IMR-90 (cell line): Measurements from ENCODE around the gene ME3. TPM values are rescaled to one million over a fixed set of nuclear protein-coding genes. Genes with fewer than 3 reads are reported as not detected.

Source experiments
- ATAC-seq: fragments of 200-7000 bp; cut with Tn5 transposase; 2 replicates; pipeline ENCODE4 v1.9.1; 2020; ENCODE audit warnings: low read depth, mild to moderate bottlenecking, moderate library complexity
- BruUV-seq: library from RNA; stranded (reverse); fragments of 400-500 nt; replicated peaks from 2 replicates; lab custom pipeline; 2021; lab: Mats Ljungman, UMichigan
- CTCF ChIA-PET: fragments of 300-600 bp; formaldehyde crosslinking; extraction: SDS; loops from one replicate; lab custom pipeline; 2021; ENCODE audit warnings: antibody characterized with exemption; lab: Yijun Ruan, JAX
- POLR2A ChIA-PET: fragments of 300-600 bp; sonication (Branson Sonifier 250); formaldehyde crosslinking; loops from one replicate; lab custom pipeline; 2022; ENCODE audit warnings: antibody characterized with exemption; ENCODE audit not compliant: unreplicated experiment; lab: Charles Lee
- DNase-seq: peaks from one replicate; pipeline ENCODE4 v3.0.0; 2013
- H2AFZ ChIP-seq: replicated peaks from 2 replicates; pipeline ENCODE3; 2013; ENCODE audit warnings: low read length, mild to moderate bottlenecking; ENCODE audit not compliant: poor library complexity
- H2AK5ac ChIP-seq: 2 replicates; pipeline ENCODE4 v1.6.1; 2013; ENCODE audit warnings: low read depth, low read length, inconsistent platforms
- H2AK9ac ChIP-seq: replicated peaks from 2 replicates; pipeline ENCODE3; 2013; ENCODE audit warnings: mild to moderate bottlenecking, low read depth, low read length, moderate library complexity; ENCODE audit not compliant: poor library complexity
- H2BK120ac ChIP-seq: 2 replicates; pipeline ENCODE4 v1.6.1; 2013; ENCODE audit warnings: low read depth, low read length, inconsistent platforms
- H2BK15ac ChIP-seq: 3 replicates; pipeline ENCODE4 v1.6.1; 2013; ENCODE audit warnings: low read depth, low read length, inconsistent platforms
- H2BK20ac ChIP-seq: 2 replicates; pipeline ENCODE4 v1.6.1; 2013; ENCODE audit warnings: low read depth, mild to moderate bottlenecking, inconsistent platforms, low read length, moderate library complexity
- H2BK5ac ChIP-seq: 2 replicates; pipeline ENCODE4 v1.6.1; 2013; ENCODE audit warnings: mild to moderate bottlenecking, low read depth, low read length, inconsistent platforms; ENCODE audit not compliant: poor library complexity, severe bottlenecking
- H3K14ac ChIP-seq: replicated peaks from 2 replicates; pipeline ENCODE4 v1.6.1; 2013; ENCODE audit warnings: low read depth, low read length, inconsistent platforms
- H3K18ac ChIP-seq: 2 replicates; pipeline ENCODE4 v1.6.1; 2013; ENCODE audit warnings: low read depth, low read length, control low read depth
- H3K23ac ChIP-seq: 2 replicates; pipeline ENCODE4 v1.6.1; 2013; ENCODE audit warnings: low read depth, low read length, inconsistent platforms
- H3K27ac ChIP-seq: 2 replicates; pipeline ENCODE4 v1.5.1; 2013; ENCODE audit warnings: mild to moderate bottlenecking, control low read depth, low read length; ENCODE audit not compliant: insufficient read depth
- H3K27me3 ChIP-seq: 2 replicates; pipeline ENCODE4 v1.6.1; 2013; ENCODE audit warnings: low read length; ENCODE audit not compliant: control insufficient read depth, insufficient read depth
- H3K36me3 ChIP-seq: 2 replicates; pipeline ENCODE4 v1.6.1; 2013; ENCODE audit warnings: low read length, mixed read lengths; ENCODE audit not compliant: control insufficient read depth, insufficient read depth
- H3K4ac ChIP-seq: 2 replicates; pipeline ENCODE4 v1.6.1; 2013; ENCODE audit warnings: low read depth, low read length, inconsistent platforms
- H3K4me1 ChIP-seq: 2 replicates; pipeline ENCODE4 v1.6.1; 2013; ENCODE audit warnings: low read length, mixed read lengths; ENCODE audit not compliant: control insufficient read depth, insufficient read depth
- H3K4me2 ChIP-seq: 2 replicates; pipeline ENCODE4 v1.6.1; 2013; ENCODE audit warnings: low read depth, mild to moderate bottlenecking, control low read depth, low read length, moderate library complexity
- H3K4me3 ChIP-seq: 2 replicates; pipeline ENCODE4 v1.5.1; 2013; ENCODE audit warnings: low read depth, mild to moderate bottlenecking, control low read depth, low read length, moderate library complexity; ENCODE audit not compliant: insufficient read depth
- H3K56ac ChIP-seq: 2 replicates; pipeline ENCODE4 v1.6.1; 2013; ENCODE audit warnings: low read length, inconsistent platforms; ENCODE audit not compliant: insufficient read depth; ENCODE audit errors: extremely low read depth
- H3K79me1 ChIP-seq, 2 experiments: 2 replicates each; pipeline ENCODE4 v1.6.1; 2013; ENCODE audit warnings: low read length in 2 of 2, inconsistent platforms in 1 of 2, low read depth in 1 of 2
- H3K9ac ChIP-seq: 2 replicates; pipeline ENCODE4 v1.6.1; 2013; ENCODE audit warnings: low read depth, low read length, control low read depth
- H3K9me1 ChIP-seq: 2 replicates; pipeline ENCODE4 v1.6.1; 2013; ENCODE audit warnings: low read length, inconsistent platforms; ENCODE audit not compliant: insufficient read depth
- H3K9me3 ChIP-seq: 2 replicates; pipeline ENCODE4 v1.6.1; 2013; ENCODE audit warnings: low read length; ENCODE audit not compliant: control insufficient read depth, insufficient read depth
- H4K20me1 ChIP-seq: 2 replicates; pipeline ENCODE4 v1.6.1; 2013; ENCODE audit warnings: low read length, inconsistent platforms; ENCODE audit not compliant: insufficient read depth
- H4K5ac ChIP-seq: 2 replicates; pipeline ENCODE4 v1.6.1; 2013; ENCODE audit warnings: mild to moderate bottlenecking, low read depth, low read length, control low read depth
- H4K8ac ChIP-seq, 2 experiments: 2 replicates each; pipeline ENCODE4 v1.6.1; 2013; ENCODE audit warnings: low read depth in 2 of 2, low read length in 2 of 2, control low read depth in 1 of 2, inconsistent platforms in 1 of 2
- H4K91ac ChIP-seq: 2 replicates; pipeline ENCODE4 v1.6.1; 2013; ENCODE audit warnings: low read depth, low read length, inconsistent platforms; ENCODE audit not compliant: insufficient read depth
- BHLHE40 ChIP-seq: fragments of 150-350 bp; IDR thresholded peaks from 2 replicates; pipeline ENCODE4 v1.6.1; 2016; ENCODE audit warnings: mild to moderate bottlenecking, low read depth, low read length
- CHD1 ChIP-seq: IDR thresholded peaks from 2 replicates; pipeline ENCODE4 v1.6.1; 2012; ENCODE audit warnings: low read depth, low read length, improper control_type of control experiment
- CTCF ChIP-seq: conservative IDR thresholded peaks from 2 replicates; pipeline ENCODE4 v1.5.1; 2012; ENCODE audit warnings: mild to moderate bottlenecking, low read depth, low read length, improper control_type of control experiment
- ELK1 ChIP-seq: fragments of 150-350 bp; IDR thresholded peaks from 2 replicates; pipeline ENCODE4 v1.6.1; 2016; ENCODE audit warnings: low read depth, mild to moderate bottlenecking, low read length, moderate library complexity, borderline replicate concordance
- MAFK ChIP-seq: IDR thresholded peaks from 2 replicates; pipeline ENCODE4 v1.6.1; 2012; ENCODE audit warnings: low read depth, low read length, improper control_type of control experiment
- MAZ ChIP-seq: IDR thresholded peaks from 2 replicates; pipeline ENCODE4 v1.6.1; 2012; ENCODE audit warnings: low read depth, mild to moderate bottlenecking, low read length, improper control_type of control experiment, moderate library complexity, borderline replicate concordance
- MXI1 ChIP-seq: IDR thresholded peaks from 2 replicates; pipeline ENCODE4 v1.6.1; 2012; ENCODE audit warnings: low read depth, mild to moderate bottlenecking, low read length, moderate library complexity, borderline replicate concordance
- NFE2L2 ChIP-seq: fragments of 150-350 bp; IDR thresholded peaks from 2 replicates; pipeline ENCODE4 v1.6.1; 2016; ENCODE audit warnings: low read depth, mild to moderate bottlenecking, low read length
- POLR2A ChIP-seq: IDR thresholded peaks from 2 replicates; pipeline ENCODE4 v1.6.1; 2012; ENCODE audit warnings: mild to moderate bottlenecking, low read depth, low read length
- RAD21 ChIP-seq: IDR thresholded peaks from 2 replicates; pipeline ENCODE4 v1.6.1; 2012; ENCODE audit warnings: low read length, improper control_type of control experiment
- RCOR1 ChIP-seq: IDR thresholded peaks from 2 replicates; pipeline ENCODE4 v1.6.1; 2012; ENCODE audit warnings: mild to moderate bottlenecking, low read length, improper control_type of control experiment; ENCODE audit not compliant: insufficient replicate concordance
- RFX5 ChIP-seq: IDR thresholded peaks from 2 replicates; pipeline ENCODE4 v1.8.0; 2012; ENCODE audit warnings: low read depth, mild to moderate bottlenecking, low read length, moderate library complexity
- USF2 ChIP-seq: fragments of 150-350 bp; IDR thresholded peaks from 2 replicates; pipeline ENCODE4 v1.6.1; 2017; ENCODE audit warnings: mild to moderate bottlenecking, antibody characterized with exemption, low read length, low read depth
- WGBS, 2 experiments: methylation state at CpG; one replicate each; pipeline versions ENCODE4 v1.1.5 to v1.1.7; 2013; ENCODE audit warnings: missing lambda C conversion rate in 2 of 2; ENCODE audit not compliant: insufficient read length in 1 of 2; ENCODE audit errors: extremely low coverage in 2 of 2; 5-methylcytosine and 5-hydroxymethylcytosine counted together
- dilution Hi-C: fragments of 300-500 bp; cut with HindIII; formaldehyde crosslinking; loops from one replicate; pipeline ENCODE4 v1.14.3; 2018; ENCODE audit warnings: low sequenced_read_pairs; ENCODE audit not compliant: unreplicated experiment
- in situ Hi-C: fragments of 300-500 bp; cut with MboI; formaldehyde crosslinking; loops from 3 replicates; pipeline ENCODE4 v1.14.3; 2019; ENCODE audit warnings: low sequenced_read_pairs, inconsistent platforms, mixed read lengths
- intact Hi-C: fragments of 100-400 bp; cut with micrococcal nuclease; formaldehyde crosslinking; loops from 2 replicates; pipeline ENCODE4 v1.10.0; 2022
- polyA plus RNA-seq, 3 experiments: library from polyadenylated mRNA; depleted of rRNA; stranded (reverse); fragments of >200 nt; gene quantifications; 2 replicates each; pipeline ENCODE4 v1.2.3, GENCODE V29; 2012; ENCODE audit warnings: low replicate concordance in 1 of 3
- total RNA-seq: library from RNA; depleted of rRNA; stranded (reverse); fragments of >200 nt; gene quantifications from 2 replicates; pipeline ENCODE4 v1.2.3, GENCODE V29; 2012

ME3 gene
- total and polyA plus RNA-seq, 2 of the 4 experiments (the other 2 are of a cell fraction) = 7.8 to 9.0 TPM

DNA sequence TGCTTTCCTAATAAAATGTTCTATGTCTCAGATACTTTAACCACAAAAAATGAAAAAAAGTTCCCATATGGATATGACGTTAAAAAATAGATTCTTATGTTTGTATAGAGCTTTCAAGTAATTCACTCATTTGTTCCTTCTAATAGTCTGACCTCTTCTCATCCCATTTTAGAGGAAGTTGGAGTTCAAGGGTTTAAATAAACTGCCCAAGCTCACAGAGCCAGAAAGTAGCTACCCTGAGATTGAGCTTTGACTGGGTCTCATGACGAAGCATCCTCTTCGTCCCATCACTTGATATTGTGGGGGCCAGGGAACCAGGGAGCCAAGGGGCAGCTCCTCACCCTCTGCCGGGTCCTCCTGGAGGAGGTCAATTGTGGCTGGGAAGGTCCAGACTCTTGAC is 181.4 kb downstream of the ME3 start:
- H4K91ac ChIP-seq = no peak overlapping the region
- H2BK120ac ChIP-seq = no peak overlapping the region
- intact Hi-C loops = no loop called here
- H3K14ac ChIP-seq = no peak overlapping the region
- in situ Hi-C loops = no loop called here
- no peak for DNase-seq
- no peak overlapping the region for H3K4me3 ChIP-seq
- H3K27ac ChIP-seq = no peak overlapping the region
- H3K4me1 ChIP-seq = no peaks in the 10 kb centered on the region
- H3K79me1 ChIP-seq = no peaks in the 10 kb centered on the region
- H4K20me1 ChIP-seq = no peaks in the 10 kb centered on the region
- no peaks in the 10 kb centered on the region; the same call in 1 of the 2 replicates for H3K27me3 ChIP-seq
- no peak overlapping the region for H2AFZ ChIP-seq
- H3K4me2 ChIP-seq = no peak overlapping the region
- H3K18ac ChIP-seq = no peak overlapping the region
- no peak overlapping the region for H3K23ac ChIP-seq
- no peak overlapping the region for H3K4ac ChIP-seq
- H2BK15ac ChIP-seq = no peak overlapping the region
- peaks cover 4% of the 10 kb centered on the region; the same call in 1 of the 2 replicates for H3K9me1 ChIP-seq
- H2BK5ac ChIP-seq = no peak overlapping the region
- dilution Hi-C loops = no loop called here
- H3K9me3 ChIP-seq = no peaks in the 10 kb centered on the region
- no peak overlapping the region for H4K5ac ChIP-seq
- no peak overlapping the region for H2AK5ac ChIP-seq
- ChIA-PET POLR2A (no interaction called here), CTCF (no interaction called here)
- no peak overlapping the region for H4K8ac ChIP-seq
- H2AK9ac ChIP-seq = no peak overlapping the region
- no TSS peak for BruUV-seq
- H3K56ac ChIP-seq = no peak overlapping the region
- no peaks in the 10 kb centered on the region for H3K36me3 ChIP-seq
- no peak overlapping the region for H3K9ac ChIP-seq
- ATAC-seq = no peak
- H2BK20ac ChIP-seq = no peak overlapping the region
- TF ChIP-seq MXI1 (no peak), MAZ (no peak), POLR2A (no peak), RFX5 (no peak), RCOR1 (no peak), NFE2L2 (no peak), ELK1 (no peak), CTCF (no peak), MAFK (no peak), BHLHE40 (no peak), USF2 (no peak), CHD1 (no peak), RAD21 (no peak)
- WGBS, 2 experiments = 100% methylated on average over 2 of the region's 4 CpGs; no CpG with 5 or more reads in 1 of the 2 experiments
